RWPE1 (cell line): ENCODE measurements around the gene RUNDC1.

Source experiments
- CTCF ChIA-PET: fragments of 350-600 bp; sonication (Branson Sonifier 250); formaldehyde crosslinking; extraction: SDS; loops from one replicate; lab custom pipeline; 2021; lab: Yijun Ruan, JAX
- POLR2A ChIA-PET: fragments of 400-600 bp; formaldehyde crosslinking; extraction: SDS; loops from one replicate; lab custom pipeline; 2020; ENCODE audit warnings: antibody characterized with exemption; ENCODE audit not compliant: low non-redundant PET; lab: Yijun Ruan, JAX
- DNase-seq: peaks from one replicate; pipeline ENCODE4 v3.0.0; 2012; ENCODE audit warnings: low spot score
- H3K27ac ChIP-seq: fragments of 450-650 bp; 2 replicates; pipeline ENCODE4 v1.5.1; 2017
- CTCF ChIP-seq: fragments of 450-650 bp; conservative IDR thresholded peaks from 2 replicates; pipeline ENCODE4 v1.5.1; 2017; ENCODE audit warnings: low read depth, mild to moderate bottlenecking

Gene RUNDC1

DNA sequence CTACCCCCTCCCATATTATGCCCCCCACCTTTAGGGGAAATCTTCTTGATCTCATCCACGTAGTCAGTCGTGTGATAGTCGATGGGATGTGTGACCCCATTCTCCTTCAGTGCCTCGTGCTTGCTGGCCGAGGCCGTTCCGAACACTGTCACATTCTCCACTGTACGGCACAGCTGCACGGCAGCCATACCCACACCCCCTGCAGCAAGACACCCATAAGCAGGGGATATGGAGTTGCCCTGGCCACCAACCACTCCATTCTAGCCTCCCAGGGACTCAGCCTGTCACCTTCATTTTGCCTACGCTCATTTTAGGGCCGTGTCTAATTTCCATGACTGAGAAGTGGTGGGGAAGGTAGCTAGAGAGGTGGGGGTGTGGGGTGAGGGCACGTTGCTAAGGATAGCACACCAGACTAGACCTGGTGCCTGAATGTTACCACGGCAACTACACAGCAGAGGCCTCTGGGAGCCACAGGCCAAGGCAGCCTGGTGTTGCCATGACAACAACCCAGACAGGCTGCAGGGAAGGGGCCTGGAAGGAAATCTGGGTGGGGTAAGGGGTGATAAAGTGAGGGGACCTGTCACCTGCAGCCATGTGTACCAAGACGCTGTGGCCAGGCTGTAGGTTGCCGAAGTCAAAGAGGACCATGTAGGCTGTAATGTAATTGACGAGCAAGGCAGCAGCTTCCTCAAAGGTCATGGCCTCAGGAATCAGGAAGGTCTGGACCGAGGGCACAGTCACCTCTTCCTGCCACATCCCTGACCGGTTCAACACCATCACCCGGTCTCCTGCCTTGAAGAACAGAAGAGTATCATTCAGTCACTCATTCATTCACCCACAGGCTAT is 37.9 kb downstream of the RUNDC1 start:
- CTCF ChIA-PET, result no interaction called here
- POLR2A ChIA-PET, result no interaction called here
- peak overlapping the region; percentile 52 for H3K27ac ChIP-seq
- TF ChIP-seq CTCF, result no peak
- no peak for DNase-seq

- ChIA-PET POLR2A (no interaction called here), CTCF (no interaction called here)
- no peak for TF ChIP-seq CTCF
- DNase-seq, result no peak
- no peak overlapping the region for H3K27ac ChIP-seq
Measured at GRCh38 chr17:43018932-43019331, 38.6 kb downstream of the RUNDC1 start.

GRCh38 chr17:43019418-43019817 is 39.1 kb downstream of the RUNDC1 start:
- no peak for TF ChIP-seq CTCF
- H3K27ac ChIP-seq, result peak overlapping the region; percentile 91
- POLR2A ChIA-PET, result no interaction called here
- CTCF ChIA-PET, result no interaction called here
- DNase-seq, result no peak

GRCh38 chr17:43020030-43020621 is 39.8 kb downstream of the RUNDC1 start:
- H3K27ac ChIP-seq, result peak overlapping the region; percentile 91
- TF ChIP-seq CTCF, result no peak
- ChIA-PET POLR2A (no interaction called here), CTCF (no interaction called here)
- DNase-seq, result no peak

- peak overlapping the region; percentile 91 for H3K27ac ChIP-seq
- DNase-seq, result peak; percentile 83
- no peak for TF ChIP-seq CTCF
- ChIA-PET POLR2A (no interaction called here), CTCF (interaction anchor here (0.6 kb wide), 1 partner anchor 157 kb away, joined by 3 read pairs; no protein-coding TSS in a partner anchor)
Measured at GRCh38 chr17:43020789-43021740, 40.7 kb downstream of the RUNDC1 start.
